ENCODE results near the gene SCP2.

SCP2 gene

DNA sequence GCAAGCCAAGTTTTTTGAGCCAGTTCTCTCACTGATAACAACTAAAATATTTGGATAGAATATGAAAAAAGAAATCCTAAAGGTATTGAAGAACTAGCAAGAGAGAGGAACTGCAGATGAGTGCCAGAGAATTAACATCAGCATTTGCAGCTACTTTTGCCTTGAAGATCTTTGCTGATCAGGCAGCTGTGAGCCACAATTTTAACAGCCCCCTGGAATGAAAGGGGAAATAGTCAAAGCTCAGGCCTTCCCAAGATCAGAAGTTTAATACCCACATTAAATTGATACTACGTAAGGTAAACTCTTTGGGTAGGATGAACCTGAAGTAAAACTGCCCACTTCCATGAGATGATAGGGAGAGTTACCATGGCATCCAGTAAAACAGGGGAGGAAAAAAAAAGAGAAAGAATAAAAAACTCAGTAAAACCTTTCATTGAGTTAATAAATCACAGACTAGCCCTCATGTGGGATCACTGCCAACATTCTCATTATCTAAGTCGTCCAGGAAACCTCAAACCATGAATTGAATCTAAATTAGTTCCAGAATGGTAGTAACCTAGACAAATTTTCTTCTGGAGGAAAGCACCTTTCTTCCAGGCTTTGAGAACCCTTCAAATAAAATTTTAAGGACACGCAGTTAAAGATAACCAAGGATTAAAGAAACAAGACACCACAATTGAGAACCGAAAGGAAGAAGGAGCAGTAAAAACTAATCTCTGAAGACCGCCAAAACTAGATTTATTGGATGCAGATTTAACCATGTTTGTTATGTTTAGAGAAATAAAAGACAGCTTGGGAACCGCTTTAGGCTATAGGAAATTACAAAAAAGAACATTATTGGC is 28.3 kb downstream of the SCP2 start:
- TF ChIP-seq, protein P1, sequence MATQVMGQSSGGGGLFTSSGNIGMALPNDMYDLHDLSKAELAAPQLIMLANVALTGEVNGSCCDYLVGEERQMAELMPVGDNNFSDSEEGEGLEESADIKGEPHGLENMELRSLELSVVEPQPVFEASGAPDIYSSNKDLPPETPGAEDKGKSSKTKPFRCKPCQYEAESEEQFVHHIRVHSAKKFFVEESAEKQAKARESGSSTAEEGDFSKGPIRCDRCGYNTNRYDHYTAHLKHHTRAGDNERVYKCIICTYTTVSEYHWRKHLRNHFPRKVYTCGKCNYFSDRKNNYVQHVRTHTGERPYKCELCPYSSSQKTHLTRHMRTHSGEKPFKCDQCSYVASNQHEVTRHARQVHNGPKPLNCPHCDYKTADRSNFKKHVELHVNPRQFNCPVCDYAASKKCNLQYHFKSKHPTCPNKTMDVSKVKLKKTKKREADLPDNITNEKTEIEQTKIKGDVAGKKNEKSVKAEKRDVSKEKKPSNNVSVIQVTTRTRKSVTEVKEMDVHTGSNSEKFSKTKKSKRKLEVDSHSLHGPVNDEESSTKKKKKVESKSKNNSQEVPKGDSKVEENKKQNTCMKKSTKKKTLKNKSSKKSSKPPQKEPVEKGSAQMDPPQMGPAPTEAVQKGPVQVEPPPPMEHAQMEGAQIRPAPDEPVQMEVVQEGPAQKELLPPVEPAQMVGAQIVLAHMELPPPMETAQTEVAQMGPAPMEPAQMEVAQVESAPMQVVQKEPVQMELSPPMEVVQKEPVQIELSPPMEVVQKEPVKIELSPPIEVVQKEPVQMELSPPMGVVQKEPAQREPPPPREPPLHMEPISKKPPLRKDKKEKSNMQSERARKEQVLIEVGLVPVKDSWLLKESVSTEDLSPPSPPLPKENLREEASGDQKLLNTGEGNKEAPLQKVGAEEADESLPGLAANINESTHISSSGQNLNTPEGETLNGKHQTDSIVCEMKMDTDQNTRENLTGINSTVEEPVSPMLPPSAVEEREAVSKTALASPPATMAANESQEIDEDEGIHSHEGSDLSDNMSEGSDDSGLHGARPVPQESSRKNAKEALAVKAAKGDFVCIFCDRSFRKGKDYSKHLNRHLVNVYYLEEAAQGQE (IDR thresholded peaks at IDR 0.05; ENCODE audit: insufficient read depth in 1 of 2, low read depth in 2 of 2, low read length in 2 of 2): no peak
- TF ChIP-seq FOXP2 (optimal IDR thresholded peaks at IDR 0.05; ENCODE audit: borderline replicate concordance, extremely low read depth, extremely low read length, insufficient read depth) (no peak), TAF1 (IDR thresholded peaks at IDR 0.05; ENCODE audit: borderline replicate concordance, insufficient read depth, low read length) (no peak)

DNA sequence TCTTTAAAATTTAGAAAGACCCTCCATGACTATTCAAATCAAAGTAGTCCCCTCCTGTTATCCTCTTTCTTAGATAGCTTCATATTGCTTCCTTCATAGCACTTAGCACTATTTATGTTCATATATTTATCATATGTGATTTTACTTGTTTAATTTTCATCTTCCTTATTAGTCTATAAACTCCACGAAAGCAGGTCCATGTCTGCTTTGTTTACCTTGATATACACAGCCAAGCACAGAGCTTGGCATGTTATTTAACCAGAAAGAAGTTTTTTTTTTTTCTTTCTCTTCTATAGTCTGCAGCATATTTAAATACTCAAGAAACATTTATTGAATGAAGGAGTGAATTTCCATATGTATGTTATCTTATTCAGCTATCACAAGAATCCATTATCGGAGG is 36.0 kb downstream of the SCP2 start:
- TF ChIP-seq POLR2AphosphoS5 (IDR thresholded peaks at IDR 0.05; ENCODE audit: low read depth, low read length) (no peak), SIN3A (IDR thresholded peaks at IDR 0.05; ENCODE audit: borderline replicate concordance, insufficient read depth, low read length) (no peak), FOXP2 (optimal IDR thresholded peaks at IDR 0.05; ENCODE audit: borderline replicate concordance, extremely low read depth, extremely low read length, insufficient read depth) (no peak), TAF1 (IDR thresholded peaks at IDR 0.05; ENCODE audit: borderline replicate concordance, insufficient read depth, low read length) (no peak)
- TF ChIP-seq, protein P1 (IDR thresholded peaks at IDR 0.05; ENCODE audit: insufficient read depth in 1 of 2, low read depth in 2 of 2, low read length in 2 of 2): no peak

DNA sequence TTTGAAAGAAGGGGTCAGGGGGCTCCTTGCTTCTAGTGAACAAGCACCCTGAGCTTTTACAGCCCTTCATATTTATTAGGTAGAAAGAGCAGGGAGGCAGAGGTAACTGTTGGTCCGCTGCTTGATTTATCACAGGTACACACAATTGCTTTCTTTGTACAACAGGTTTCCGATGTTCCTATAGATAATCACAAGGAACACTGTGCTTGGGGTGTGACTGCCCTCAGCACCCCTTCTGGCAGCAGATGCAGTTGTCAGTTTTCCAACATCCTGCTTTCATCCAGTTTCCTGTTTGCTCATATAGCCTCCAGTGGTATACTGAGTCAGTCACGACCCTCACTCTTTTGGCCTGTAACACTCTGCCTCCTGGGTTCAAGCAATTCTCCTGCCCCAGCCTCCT is 40.6 kb downstream of the SCP2 start:
- TF ChIP-seq TAF1 (IDR thresholded peaks at IDR 0.05; ENCODE audit: borderline replicate concordance, insufficient read depth, low read length) (no peak), SIN3A (IDR thresholded peaks at IDR 0.05; ENCODE audit: borderline replicate concordance, insufficient read depth, low read length) (no peak), FOXP2 (optimal IDR thresholded peaks at IDR 0.05; ENCODE audit: borderline replicate concordance, extremely low read depth, extremely low read length, insufficient read depth) (no peak), POLR2AphosphoS5 (IDR thresholded peaks at IDR 0.05; ENCODE audit: low read depth, low read length) (no peak)
- TF ChIP-seq, protein P1 (IDR thresholded peaks at IDR 0.05; ENCODE audit: insufficient read depth in 1 of 2, low read depth in 2 of 2, low read length in 2 of 2): no peak

DNA sequence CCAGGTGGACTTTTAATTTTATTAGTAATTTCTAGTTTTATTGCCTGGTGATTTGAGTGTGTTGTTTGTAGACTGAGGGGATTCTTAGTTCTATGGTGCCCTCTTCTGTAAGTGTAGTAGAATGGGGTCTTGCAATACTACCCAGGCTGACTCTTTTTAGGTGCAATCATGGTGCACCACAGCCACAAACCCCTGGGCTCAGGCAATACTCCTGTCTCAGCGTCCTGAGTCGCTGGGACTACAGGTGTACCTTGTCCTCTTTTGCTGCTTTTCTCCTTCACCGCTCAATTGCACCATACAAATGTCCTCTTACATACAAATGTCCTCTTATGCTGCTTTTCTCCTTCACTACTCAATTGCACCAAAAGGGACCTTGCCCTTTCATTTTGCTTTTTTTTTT is 43.1 kb downstream of the SCP2 start:
- TF ChIP-seq FOXP2 (optimal IDR thresholded peaks at IDR 0.05; ENCODE audit: borderline replicate concordance, extremely low read depth, extremely low read length, insufficient read depth) (no peak), TAF1 (IDR thresholded peaks at IDR 0.05; ENCODE audit: borderline replicate concordance, insufficient read depth, low read length) (no peak), POLR2AphosphoS5 (IDR thresholded peaks at IDR 0.05; ENCODE audit: low read depth, low read length) (no peak)
- TF ChIP-seq, protein P1 (IDR thresholded peaks at IDR 0.05; ENCODE audit: insufficient read depth in 1 of 2, low read depth in 2 of 2, low read length in 2 of 2): no peak
